CD14-positive monocyte (primary cell): Measurements from ENCODE around the gene INPP5E. TPM values are rescaled to one million over a fixed set of nuclear protein-coding genes. Genes with fewer than 3 reads are reported as not detected.

Experiments used
- DNase-seq, 3 donors: peaks; one replicate each; pipeline ENCODE4 v3.0.0-alpha.2; 2011 to 2022
- H2AFZ ChIP-seq: 2 replicates; pipeline ENCODE4 v1.6.0; 2012; ENCODE audit warnings: mild to moderate bottlenecking, low read depth, low read length, inconsistent platforms; ENCODE audit not compliant: insufficient read depth, poor library complexity, severe bottlenecking
- H3K27ac ChIP-seq, 2 donors: 1 replicate in 1 of 2; 2 replicates in 1 of 2; pipeline ENCODE4 v1.5.1; 2012 to 2013; ENCODE audit warnings: low read length in 2 of 2, control low read depth in 1 of 2, inconsistent platforms in 1 of 2, low read depth in 1 of 2, mild to moderate bottlenecking in 1 of 2
- H3K27me3 ChIP-seq, 2 donors: one replicate each; pipeline versions ENCODE4 v1.6.0 to v1.6.1; 2011 to 2013; ENCODE audit warnings: low read length in 2 of 2; ENCODE audit not compliant: control insufficient read depth in 2 of 2, insufficient read depth in 2 of 2
- H3K36me3 ChIP-seq, 2 donors: replicated peaks in 1 of 2; 1 replicate in 1 of 2; 2 replicates in 1 of 2; pipeline versions ENCODE4 v1.5.1 to v1.6.1; 2012 to 2013; ENCODE audit warnings: low read length in 2 of 2, control low read depth in 1 of 2, inconsistent platforms in 1 of 2, mild to moderate bottlenecking in 1 of 2; ENCODE audit not compliant: insufficient read depth in 2 of 2, control insufficient read depth in 1 of 2
- H3K4me1 ChIP-seq, 2 donors: 1 replicate in 1 of 2; 2 replicates in 1 of 2; pipeline versions ENCODE4 v1.5.1 to v1.6.1; 2012 to 2013; ENCODE audit warnings: low read length in 2 of 2, control low read depth in 1 of 2, inconsistent platforms in 1 of 2, mild to moderate bottlenecking in 1 of 2, moderate library complexity in 1 of 2; ENCODE audit not compliant: insufficient read depth in 2 of 2, control insufficient read depth in 1 of 2
- H3K4me2 ChIP-seq: replicated peaks from 2 replicates; pipeline ENCODE3; 2012; ENCODE audit warnings: low read length, moderate library complexity, mild to moderate bottlenecking; ENCODE audit not compliant: poor library complexity, severe bottlenecking; ENCODE audit errors: extremely low read depth
- H3K4me3 ChIP-seq, 3 experiments: fragments of 200-600 bp in 1 of 3; sonication (generic) in 1 of 3; replicated peaks in 1 of 3; 1 replicate in 2 of 3; 2 replicates in 1 of 3; pipeline ENCODE4 v1.5.1; 2011 to 2013; ENCODE audit warnings: low read length in 3 of 3, mild to moderate bottlenecking in 3 of 3, control low read depth in 2 of 3, low read depth in 2 of 3, inconsistent platforms in 1 of 3, moderate library complexity in 1 of 3
- H3K79me2 ChIP-seq: 2 replicates; pipeline ENCODE4 v1.6.0; 2012; ENCODE audit warnings: mild to moderate bottlenecking, control low read depth, inconsistent platforms, low read length, moderate library complexity; ENCODE audit not compliant: insufficient read depth
- H3K9ac ChIP-seq: 2 replicates; pipeline ENCODE4 v1.6.0; 2017; ENCODE audit warnings: low read length, mild to moderate bottlenecking; ENCODE audit not compliant: insufficient read depth, poor library complexity, severe bottlenecking
- H3K9me3 ChIP-seq, 2 donors: replicated peaks in 1 of 2; 1 replicate in 1 of 2; 2 replicates in 1 of 2; pipeline versions ENCODE4 v1.5.1 to v1.6.1; 2012 to 2013; ENCODE audit warnings: low read length in 2 of 2, control low read depth in 1 of 2; ENCODE audit not compliant: control insufficient read depth in 1 of 2, insufficient read depth in 1 of 2
- H4K20me1 ChIP-seq: 2 replicates; pipeline ENCODE4 v1.6.0; 2012; ENCODE audit warnings: mild to moderate bottlenecking, low read length, control low read depth, moderate library complexity; ENCODE audit not compliant: insufficient read depth
- H3K27ac Mint-ChIP-seq, 7 donors: one replicate each; pipeline ENCODE4 v1.8.0; 2020; ENCODE audit warnings: mild to moderate bottlenecking in 7 of 7, mixed read lengths in 7 of 7, moderate library complexity in 6 of 7, inconsistent platforms in 2 of 7
- H3K27me3 Mint-ChIP-seq, 3 donors: one replicate each; pipeline ENCODE4 v1.8.0; 2021 to 2022; ENCODE audit warnings: low read depth in 3 of 3, mild to moderate bottlenecking in 3 of 3, mixed read lengths in 3 of 3, moderate library complexity in 3 of 3, inconsistent platforms in 1 of 3
- H3K36me3 Mint-ChIP-seq, 2 donors: one replicate each; pipeline ENCODE4 v1.8.0; 2020; ENCODE audit warnings: mixed read lengths in 2 of 2, inconsistent platforms in 1 of 2, mild to moderate bottlenecking in 1 of 2
- H3K4me1 Mint-ChIP-seq: one replicate; pipeline ENCODE4 v1.8.0; 2020; ENCODE audit warnings: mild to moderate bottlenecking, mixed read lengths
- H3K4me3 Mint-ChIP-seq, 2 donors: one replicate each; pipeline ENCODE4 v1.8.0; 2020; ENCODE audit warnings: mild to moderate bottlenecking in 2 of 2, mixed read lengths in 2 of 2, moderate library complexity in 1 of 2
- H3K9me3 Mint-ChIP-seq, 7 donors: one replicate each; pipeline ENCODE4 v1.8.0; 2020 to 2022; ENCODE audit warnings: mixed read lengths in 7 of 7, mild to moderate bottlenecking in 6 of 7, moderate library complexity in 6 of 7, inconsistent platforms in 2 of 7
- CTCF ChIP-seq: fragments of 200-600 bp; IDR thresholded peaks from one replicate; pipeline ENCODE4 v1.8.0; 2022; ENCODE audit warnings: antibody characterized with exemption, mild to moderate bottlenecking
- WGBS: methylation state at CpG from one replicate; pipeline ENCODE4 v1.1.5; 2013; ENCODE audit warnings: missing lambda C conversion rate; ENCODE audit not compliant: insufficient coverage; 5-methylcytosine and 5-hydroxymethylcytosine counted together
- intact Hi-C, 2 donors: fragments of 100-400 bp; cut with micrococcal nuclease; formaldehyde crosslinking; loops; one replicate each; pipeline versions ENCODE4 v1.15.0 to v1.15.1; 2023
- polyA plus RNA-seq, 3 donors: library from polyadenylated mRNA; depleted of rRNA in 1 of 3; unstranded in 2 of 3; stranded (reverse) in 1 of 3; fragments of 300-500 nt in 2 of 3; fragments of >200 nt in 1 of 3; fragmentation: Illumina TruSeq in 2 of 3; gene quantifications; 1 replicate in 2 of 3; 2 replicates in 1 of 3; pipeline ENCODE4 v1.2.3, GENCODE V29; 2012 to 2021

INPP5E gene
- polyA plus RNA-seq, 3 donors = 1.0 to 8.0 (median 1.0) TPM

GRCh38 chr9:136401173-136401922 is 38.3 kb downstream of the INPP5E start:
- no peak overlapping the region for H3K27ac ChIP-seq
- H3K79me2 ChIP-seq = peaks cover 15% of the 10 kb centered on the region
- peaks cover 14% of the 10 kb centered on the region for H4K20me1 ChIP-seq
- Mint-ChIP-seq H3K9me3 (peaks cover 0 to 2% (median 0%) of the 10 kb centered on the region in 7 donors), H3K27ac (peak overlapping the region in 2 of 7 donors; percentile 5 to 78), H3K4me3 (no peak overlapping the region), H3K27me3 (peaks cover 0 to 4% (median 4%) of the 10 kb centered on the region in 3 donors), H3K36me3 (peaks cover 40 to 59% of the 10 kb centered on the region in 2 donors), H3K4me1 (peaks cover 19% of the 10 kb centered on the region)
- no peaks in the 10 kb centered on the region for H3K9me3 ChIP-seq
- DNase-seq = no peak
- no peaks in the 10 kb centered on the region for H3K27me3 ChIP-seq
- H3K4me3 ChIP-seq = no peak overlapping the region
- peaks cover 39 to 48% of the 10 kb centered on the region in 2 donors for H3K36me3 ChIP-seq
- no peak overlapping the region for H3K4me2 ChIP-seq
- H3K9ac ChIP-seq = no peak overlapping the region
- TF ChIP-seq CTCF = no peak
- intact Hi-C loops = loop anchor here (2.0 to 5.0 kb wide), 3 partner anchors 29 to 63 kb away; partner anchors contain the start of genes CARD9 (in 1 of the 2) and DNLZ (in 1 of the 2)
- WGBS = 91% methylated on average over 16 of the region's 18 CpGs
- no peak overlapping the region for H2AFZ ChIP-seq
- H3K4me1 ChIP-seq = peaks cover 17 to 23% of the 10 kb centered on the region in 2 donors

GRCh38 chr9:136400038-136400834 is 39.4 kb downstream of the INPP5E start, which contains the start of gene SNAPC4:
Gene SNAPC4 (minus strand): TSS chr9:136400170. CDS start chr9:136398428, 1,742 bp downstream.
- intact Hi-C loops = loop anchor here (2.0 to 5.0 kb wide), 3 partner anchors 27 to 61 kb away; partner anchors contain the start of genes CARD9 (in 1 of the 2) and DNLZ (in 1 of the 2)
- peaks cover 19% of the 10 kb centered on the region for H3K4me1 Mint-ChIP-seq
- H3K4me3 ChIP-seq = peak within 1 kb of the TSS; percentile 47 to 88 (median 77)
- peak within 1 kb of the TSS; percentile 76 for H3K9ac ChIP-seq
- WGBS = 10% methylated on average over 71 of the region's 71 CpGs
- H3K4me1 ChIP-seq = peaks cover 17 to 23% of the 10 kb centered on the region in 2 donors
- H3K27me3 Mint-ChIP-seq = peaks cover 0 to 4% (median 4%) of the 10 kb centered on the region in 3 donors
- H3K36me3 Mint-ChIP-seq = peaks cover 42 to 60% of the 10 kb centered on the region in 2 donors
- H3K27ac ChIP-seq = peak within 1 kb of the TSS in 1 of 2 donors; percentile 62
- H3K4me2 ChIP-seq = peak within 1 kb of the TSS; percentile 85
- peak within 1 kb of the TSS; percentile 82 for H2AFZ ChIP-seq
- peak; percentile 79 to 89 (median 86) for DNase-seq
- H3K4me3 Mint-ChIP-seq = peak within 1 kb of the TSS; percentile 83 to 88
- H3K27ac Mint-ChIP-seq = peak within 1 kb of the TSS in 5 of 7 donors; percentile 30 to 52 (median 44)
- H3K79me2 ChIP-seq = peaks cover 15% of the 10 kb centered on the region
- H3K36me3 ChIP-seq = peaks cover 41 to 49% of the 10 kb centered on the region in 2 donors
- TF ChIP-seq CTCF = peak; percentile 94
- H4K20me1 ChIP-seq = peaks cover 14% of the 10 kb centered on the region
- peaks cover 0 to 2% (median 0%) of the 10 kb centered on the region in 7 donors for H3K9me3 Mint-ChIP-seq
- H3K27me3 ChIP-seq = no peaks in the 10 kb centered on the region
- no peaks in the 10 kb centered on the region for H3K9me3 ChIP-seq
